ENCODE data around the gene CAMKK1. TPM values are rescaled to one million over a fixed set of nuclear protein-coding genes. Genes with fewer than 3 reads are reported as not detected.

Gene CAMKK1
- total and polyA plus RNA-seq, 9 of the 15 experiments (the other 6 are each of a cell fraction or from before 2014, with no cell fraction given), result 0.34 to 7.5 (median 4.9) TPM

DNA sequence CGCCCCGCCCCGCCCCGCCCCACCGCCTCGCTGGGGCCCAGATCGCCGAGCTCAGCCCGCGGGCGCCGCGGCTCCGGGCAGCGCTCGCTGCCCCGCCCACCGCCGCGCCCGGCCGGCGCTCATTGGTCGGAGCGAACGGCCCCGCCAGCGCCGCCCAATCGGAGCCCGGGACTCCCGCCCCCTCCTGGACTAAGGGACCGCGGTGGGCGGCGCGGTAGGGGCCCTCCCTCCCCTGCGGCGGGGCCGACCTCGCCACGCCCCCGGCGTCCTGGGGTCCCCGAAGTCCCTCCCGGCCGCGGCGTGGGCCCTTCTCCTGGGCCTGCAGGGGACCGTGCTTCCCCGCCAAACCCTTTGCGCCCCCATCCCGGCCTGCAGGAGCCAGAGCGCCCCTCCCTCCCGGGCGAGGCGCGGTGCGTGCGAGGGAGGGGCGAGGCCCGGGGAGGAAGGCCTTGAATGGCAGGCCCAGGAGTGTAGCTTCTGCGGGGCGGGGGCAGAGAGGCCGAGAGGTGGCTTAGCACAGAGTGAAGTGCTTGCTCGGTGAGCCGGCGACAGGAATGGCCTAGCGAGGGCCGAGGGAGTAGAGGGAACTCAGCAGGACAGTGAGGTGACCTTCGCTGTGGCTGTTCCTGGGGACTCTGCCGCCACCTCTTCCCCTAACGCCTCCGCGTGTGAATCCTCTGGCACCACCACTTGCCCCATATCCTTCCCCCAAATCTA, at the start of gene CAMKK1 (continued):
- TF ChIP-seq RCOR1 (IDR thresholded peaks at IDR 0.05; ENCODE audit: borderline replicate concordance in 1 of 2, low read depth in 2 of 2, low read length in 2 of 2) (0 out of 4 replicates have a peak, but pooled peaks of 1 of the 2 experiments have one; percentile 3), SMARCE1 (IDR thresholded peaks at IDR 0.05) (no peak), ZNF282 (CRISPR knock-in tag; IDR thresholded peaks at IDR 0.05) (no peak), SRSF7 (optimal IDR thresholded peaks at IDR 0.05; ENCODE audit: low read depth, low read length) (no peak), ZBTB17 (CRISPR knock-in tag; IDR thresholded peaks at IDR 0.05) (0 out of 2 replicates have a peak, but pooled peaks have one; percentile 34), RBM25 (IDR thresholded peaks at IDR 0.05; ENCODE audit: low read depth, low read length, severe bottlenecking) (peak; percentile 98), NONO (IDR thresholded peaks at IDR 0.05; ENCODE audit: low read depth in 2 of 2, low read length in 1 of 2) (0 out of 4 replicates have a peak, but pooled peaks of 1 of the 2 experiments have one; percentile 21), ZFP36 (IDR thresholded peaks at IDR 0.05; ENCODE audit: low read depth, low read length, partially characterized antibody) (no peak), GABPB2 (CRISPR knock-in tag; conservative IDR thresholded peaks at IDR 0.05) (no peak), HDAC1 (IDR thresholded peaks at IDR 0.05) (peak in 1 of 2 experiments; percentile 53; a peak in 2 of 4 replicates)
- TF ChIP-seq, protein P1, sequence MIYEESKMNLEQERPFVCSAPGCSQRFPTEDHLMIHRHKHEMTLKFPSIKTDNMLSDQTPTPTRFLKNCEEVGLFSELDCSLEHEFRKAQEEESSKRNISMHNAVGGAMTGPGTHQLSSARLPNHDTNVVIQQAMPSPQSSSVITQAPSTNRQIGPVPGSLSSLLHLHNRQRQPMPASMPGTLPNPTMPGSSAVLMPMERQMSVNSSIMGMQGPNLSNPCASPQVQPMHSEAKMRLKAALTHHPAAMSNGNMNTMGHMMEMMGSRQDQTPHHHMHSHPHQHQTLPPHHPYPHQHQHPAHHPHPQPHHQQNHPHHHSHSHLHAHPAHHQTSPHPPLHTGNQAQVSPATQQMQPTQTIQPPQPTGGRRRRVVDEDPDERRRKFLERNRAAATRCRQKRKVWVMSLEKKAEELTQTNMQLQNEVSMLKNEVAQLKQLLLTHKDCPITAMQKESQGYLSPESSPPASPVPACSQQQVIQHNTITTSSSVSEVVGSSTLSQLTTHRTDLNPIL (CRISPR knock-in tag; IDR thresholded peaks at IDR 0.05), result peak; percentile 58; the same call in 1 of the 2 replicates
- TF ChIP-seq, protein P2, sequence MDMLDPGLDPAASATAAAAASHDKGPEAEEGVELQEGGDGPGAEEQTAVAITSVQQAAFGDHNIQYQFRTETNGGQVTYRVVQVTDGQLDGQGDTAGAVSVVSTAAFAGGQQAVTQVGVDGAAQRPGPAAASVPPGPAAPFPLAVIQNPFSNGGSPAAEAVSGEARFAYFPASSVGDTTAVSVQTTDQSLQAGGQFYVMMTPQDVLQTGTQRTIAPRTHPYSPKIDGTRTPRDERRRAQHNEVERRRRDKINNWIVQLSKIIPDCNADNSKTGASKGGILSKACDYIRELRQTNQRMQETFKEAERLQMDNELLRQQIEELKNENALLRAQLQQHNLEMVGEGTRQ (CRISPR knock-in tag; IDR thresholded peaks at IDR 0.05), result no peak
- TF ChIP-seq, protein P3, sequence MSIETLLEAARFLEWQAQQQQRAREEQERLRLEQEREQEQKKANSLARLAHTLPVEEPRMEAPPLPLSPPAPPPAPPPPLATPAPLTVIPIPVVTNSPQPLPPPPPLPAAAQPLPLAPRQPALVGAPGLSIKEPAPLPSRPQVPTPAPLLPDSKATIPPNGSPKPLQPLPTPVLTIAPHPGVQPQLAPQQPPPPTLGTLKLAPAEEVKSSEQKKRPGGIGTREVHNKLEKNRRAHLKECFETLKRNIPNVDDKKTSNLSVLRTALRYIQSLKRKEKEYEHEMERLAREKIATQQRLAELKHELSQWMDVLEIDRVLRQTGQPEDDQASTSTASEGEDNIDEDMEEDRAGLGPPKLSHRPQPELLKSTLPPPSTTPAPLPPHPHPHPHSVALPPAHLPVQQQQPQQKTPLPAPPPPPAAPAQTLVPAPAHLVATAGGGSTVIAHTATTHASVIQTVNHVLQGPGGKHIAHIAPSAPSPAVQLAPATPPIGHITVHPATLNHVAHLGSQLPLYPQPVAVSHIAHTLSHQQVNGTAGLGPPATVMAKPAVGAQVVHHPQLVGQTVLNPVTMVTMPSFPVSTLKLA (conservative IDR thresholded peaks at IDR 0.05), result peak in 1 of 2 experiments; percentile 62; a peak in 3 of 4 replicates
- TF ChIP-seq, protein P4, sequence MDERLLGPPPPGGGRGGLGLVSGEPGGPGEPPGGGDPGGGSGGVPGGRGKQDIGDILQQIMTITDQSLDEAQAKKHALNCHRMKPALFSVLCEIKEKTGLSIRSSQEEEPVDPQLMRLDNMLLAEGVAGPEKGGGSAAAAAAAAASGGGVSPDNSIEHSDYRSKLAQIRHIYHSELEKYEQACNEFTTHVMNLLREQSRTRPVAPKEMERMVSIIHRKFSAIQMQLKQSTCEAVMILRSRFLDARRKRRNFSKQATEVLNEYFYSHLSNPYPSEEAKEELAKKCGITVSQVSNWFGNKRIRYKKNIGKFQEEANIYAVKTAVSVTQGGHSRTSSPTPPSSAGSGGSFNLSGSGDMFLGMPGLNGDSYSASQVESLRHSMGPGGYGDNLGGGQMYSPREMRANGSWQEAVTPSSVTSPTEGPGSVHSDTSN (CRISPR knock-in tag; IDR thresholded peaks at IDR 0.05; ENCODE audit: low read depth), result 0 out of 2 replicates have a peak, but pooled peaks have one; percentile 35
- TF ChIP-seq, protein P4 (tag; conservative IDR thresholded peaks at IDR 0.05; ENCODE audit: low read depth), result no peak; the same call in 1 of the 2 replicates
- TF ChIP-seq, protein P5, sequence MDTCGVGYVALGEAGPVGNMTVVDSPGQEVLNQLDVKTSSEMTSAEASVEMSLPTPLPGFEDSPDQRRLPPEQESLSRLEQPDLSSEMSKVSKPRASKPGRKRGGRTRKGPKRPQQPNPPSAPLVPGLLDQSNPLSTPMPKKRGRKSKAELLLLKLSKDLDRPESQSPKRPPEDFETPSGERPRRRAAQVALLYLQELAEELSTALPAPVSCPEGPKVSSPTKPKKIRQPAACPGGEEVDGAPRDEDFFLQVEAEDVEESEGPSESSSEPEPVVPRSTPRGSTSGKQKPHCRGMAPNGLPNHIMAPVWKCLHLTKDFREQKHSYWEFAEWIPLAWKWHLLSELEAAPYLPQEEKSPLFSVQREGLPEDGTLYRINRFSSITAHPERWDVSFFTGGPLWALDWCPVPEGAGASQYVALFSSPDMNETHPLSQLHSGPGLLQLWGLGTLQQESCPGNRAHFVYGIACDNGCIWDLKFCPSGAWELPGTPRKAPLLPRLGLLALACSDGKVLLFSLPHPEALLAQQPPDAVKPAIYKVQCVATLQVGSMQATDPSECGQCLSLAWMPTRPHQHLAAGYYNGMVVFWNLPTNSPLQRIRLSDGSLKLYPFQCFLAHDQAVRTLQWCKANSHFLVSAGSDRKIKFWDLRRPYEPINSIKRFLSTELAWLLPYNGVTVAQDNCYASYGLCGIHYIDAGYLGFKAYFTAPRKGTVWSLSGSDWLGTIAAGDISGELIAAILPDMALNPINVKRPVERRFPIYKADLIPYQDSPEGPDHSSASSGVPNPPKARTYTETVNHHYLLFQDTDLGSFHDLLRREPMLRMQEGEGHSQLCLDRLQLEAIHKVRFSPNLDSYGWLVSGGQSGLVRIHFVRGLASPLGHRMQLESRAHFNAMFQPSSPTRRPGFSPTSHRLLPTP (IDR thresholded peaks at IDR 0.05; ENCODE audit: borderline replicate concordance, extremely low read depth, insufficient read length), result no peak
